ENCODE results near the gene PAPOLB.

Gene PAPOLB

DNA sequence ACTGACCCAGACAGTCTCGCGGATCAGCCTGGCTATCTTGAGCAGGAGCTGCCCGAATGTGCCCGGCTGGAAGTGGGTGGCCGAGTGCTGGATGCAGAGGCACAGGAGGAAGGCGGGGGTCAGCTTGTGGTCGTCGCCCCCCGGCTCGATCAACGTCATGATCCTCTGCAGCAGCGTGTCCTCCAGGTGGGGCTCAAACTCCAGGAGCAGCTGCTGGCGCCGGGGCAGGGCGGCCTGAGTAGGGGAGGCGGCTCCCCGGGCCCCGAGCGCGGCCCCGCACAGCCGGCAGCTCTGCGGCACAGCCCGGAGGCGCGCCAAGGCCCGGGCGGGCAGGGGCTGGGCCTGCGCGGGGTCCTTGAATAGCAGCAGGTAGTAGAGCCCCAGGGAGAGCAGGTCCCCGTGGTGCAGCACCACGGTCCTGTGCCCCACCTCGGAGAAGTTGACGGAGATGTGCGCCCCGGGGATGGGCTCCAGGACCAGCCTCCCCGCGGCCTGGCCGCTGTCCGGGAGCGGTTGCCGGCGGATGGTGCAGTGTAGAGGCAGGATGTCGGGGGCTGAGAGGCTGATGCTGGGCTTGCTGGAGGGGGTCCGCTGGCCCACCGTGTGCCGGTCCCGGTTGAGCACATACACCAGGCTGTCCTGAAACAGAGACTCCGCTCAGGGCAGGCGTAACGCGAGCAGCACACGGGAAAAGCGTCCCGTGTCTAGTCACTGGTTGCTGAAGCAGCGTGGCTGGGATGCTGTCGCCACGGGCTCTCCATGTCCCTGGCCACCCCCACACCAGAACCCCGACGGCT is 27.0 kb downstream of the PAPOLB start:
- DNase-seq = no peak
- Histone ChIP-seq H3K9me3 (no peaks in the 10 kb centered on the region), H3K4me3 (no peak overlapping the region), H3K36me3 (peaks cover 0 to 35% (median 19%) of the 10 kb centered on the region in 3 donors), H3K27ac (no peak overlapping the region), H3K27me3 (no peaks in the 10 kb centered on the region), H3K4me1 (no peaks in the 10 kb centered on the region)
- intact Hi-C loops (cut with DNase I; ENCODE audit: low total_unique reads) = loop anchor here (5.0 kb wide), 1 partner anchor 48 kb away; the partner anchor contains the start of gene RADIL
- no peak for TF ChIP-seq CTCF (IDR thresholded peaks at IDR 0.05)

GRCh38 chr7:4833691-4834600 is 27.9 kb downstream of the PAPOLB start:
- H3K4me1 ChIP-seq = no peaks in the 10 kb centered on the region
- TF ChIP-seq CTCF (IDR thresholded peaks at IDR 0.05) = no peak
- no peaks in the 10 kb centered on the region for H3K27me3 ChIP-seq
- intact Hi-C loops (cut with DNase I; ENCODE audit: low total_unique reads) = loop anchor here (5.0 kb wide), 1 partner anchor 48 kb away; the partner anchor contains the start of gene RADIL
- H3K27ac ChIP-seq = no peak overlapping the region
- peak in 1 of 2 donors; percentile 14 for DNase-seq
- H3K36me3 ChIP-seq = peaks cover 0 to 35% (median 19%) of the 10 kb centered on the region in 3 donors
- no peaks in the 10 kb centered on the region for H3K9me3 ChIP-seq
- H3K4me3 ChIP-seq = no peak overlapping the region

GRCh38 chr7:4833176-4833575 is 28.7 kb downstream of the PAPOLB start:
- no peak for DNase-seq
- H3K27ac ChIP-seq = no peak overlapping the region
- intact Hi-C loops (cut with DNase I; ENCODE audit: low total_unique reads) = loop anchor here (5.0 kb wide), 1 partner anchor 49 kb away; the partner anchor contains the start of gene RADIL
- H3K9me3 ChIP-seq = no peaks in the 10 kb centered on the region
- TF ChIP-seq CTCF (IDR thresholded peaks at IDR 0.05) = no peak
- no peak overlapping the region for H3K4me3 ChIP-seq
- no peaks in the 10 kb centered on the region for H3K27me3 ChIP-seq
- peaks cover 0 to 35% (median 19%) of the 10 kb centered on the region in 3 donors for H3K36me3 ChIP-seq
- H3K4me1 ChIP-seq = no peaks in the 10 kb centered on the region

DNA sequence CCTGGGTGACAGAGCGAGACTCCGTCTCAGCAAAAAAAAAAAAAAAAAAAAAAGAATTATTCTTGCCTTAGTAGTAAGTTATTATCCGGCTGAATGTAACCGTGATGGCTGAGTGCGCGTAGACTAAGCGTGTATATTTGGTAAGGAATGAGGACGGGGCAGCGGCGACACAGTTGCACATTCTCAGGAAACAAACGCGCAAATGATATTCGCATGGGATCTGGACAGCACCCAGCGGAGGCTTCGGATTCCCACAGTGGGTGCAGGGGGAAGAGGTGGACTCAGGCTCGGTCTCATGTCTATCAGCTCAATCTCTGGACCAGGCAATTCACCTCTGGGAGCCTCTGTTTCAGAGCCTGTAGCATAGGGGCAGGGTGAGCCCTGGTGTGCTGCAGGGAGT is 29.1 kb downstream of the PAPOLB start:
- Histone ChIP-seq H3K4me1 (no peaks in the 10 kb centered on the region), H3K9me3 (no peaks in the 10 kb centered on the region), H3K4me3 (no peak overlapping the region), H3K36me3 (peaks cover 0 to 35% (median 19%) of the 10 kb centered on the region in 3 donors), H3K27ac (no peak overlapping the region), H3K27me3 (no peaks in the 10 kb centered on the region)
- no peak for DNase-seq
- intact Hi-C loops (cut with DNase I; ENCODE audit: low total_unique reads) = loop anchor here (5.0 kb wide), 1 partner anchor 50 kb away; the partner anchor contains the start of gene RADIL
- no peak for TF ChIP-seq CTCF (IDR thresholded peaks at IDR 0.05)

GRCh38 chr7:4831723-4832495 is 29.9 kb downstream of the PAPOLB start:
- no peaks in the 10 kb centered on the region for H3K9me3 ChIP-seq
- H3K4me3 ChIP-seq = no peak overlapping the region
- no peaks in the 10 kb centered on the region for H3K27me3 ChIP-seq
- intact Hi-C loops (cut with DNase I; ENCODE audit: low total_unique reads) = loop anchor here (5.0 kb wide), 1 partner anchor 50 kb away; the partner anchor contains the start of gene RADIL
- H3K4me1 ChIP-seq = no peaks in the 10 kb centered on the region
- H3K27ac ChIP-seq = no peak overlapping the region
- TF ChIP-seq CTCF (IDR thresholded peaks at IDR 0.05) = no peak
- DNase-seq = no peak
- peaks cover 0 to 35% (median 19%) of the 10 kb centered on the region in 3 donors for H3K36me3 ChIP-seq
